HL-60/S4 treated with phorbol 12-myristate 13-acetate at 8.2 ng/mL for 4 days and 3 days (cell line): Measurements from ENCODE around the gene CACNA1B.
"Not testable (repeated sequence)": the region's sequence is repeated elsewhere in the genome, so short reads cannot be mapped to it uniquely, and the experiment has no call there.

ENCODE experiments used
- in situ Hi-C: fragments of 300-500 bp; cut with MboI; formaldehyde crosslinking; loops from 2 replicates; pipeline ENCODE4 v1.15.0; 2022; ENCODE audit warnings: low sequenced_read_pairs

Gene CACNA1B

GRCh38 chr9:137885121-137885520 lies 7.5 kb downstream of the CACNA1B start:
- in situ Hi-C loops = not testable (repeated sequence)

- in situ Hi-C loops = not testable (repeated sequence)
Measured at GRCh38 chr9:137888621-137889020, 11.0 kb downstream of the CACNA1B start.

DNA sequence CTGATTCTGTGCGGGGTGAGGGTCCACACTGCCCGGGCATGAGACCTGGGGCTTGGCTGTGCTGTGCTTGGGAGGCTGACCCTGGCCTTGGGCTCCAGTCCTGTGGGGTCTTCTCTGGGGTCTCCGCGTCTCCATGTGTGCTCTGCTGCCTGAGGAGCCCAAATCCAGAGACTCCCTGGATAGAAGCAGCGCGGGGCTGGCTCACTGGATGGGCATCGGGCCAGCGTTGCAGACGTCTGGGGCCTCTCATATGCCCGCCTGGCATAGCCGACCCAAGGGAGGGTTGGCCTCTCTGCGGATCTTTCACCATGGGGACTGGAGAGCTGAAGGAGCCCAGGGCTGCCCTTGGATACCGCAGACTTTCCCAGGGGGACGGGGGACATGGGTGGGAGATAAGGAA lies 12.4 kb downstream of the CACNA1B start:
- in situ Hi-C loops = not testable (repeated sequence)

- in situ Hi-C loops = not testable (repeated sequence)
Measured at GRCh38 chr9:137890768-137891587, 13.4 kb downstream of the CACNA1B start.

- in situ Hi-C loops = no loop called here
Measured at GRCh38 chr9:137891588-137892423, 14.2 kb downstream of the CACNA1B start.

DNA sequence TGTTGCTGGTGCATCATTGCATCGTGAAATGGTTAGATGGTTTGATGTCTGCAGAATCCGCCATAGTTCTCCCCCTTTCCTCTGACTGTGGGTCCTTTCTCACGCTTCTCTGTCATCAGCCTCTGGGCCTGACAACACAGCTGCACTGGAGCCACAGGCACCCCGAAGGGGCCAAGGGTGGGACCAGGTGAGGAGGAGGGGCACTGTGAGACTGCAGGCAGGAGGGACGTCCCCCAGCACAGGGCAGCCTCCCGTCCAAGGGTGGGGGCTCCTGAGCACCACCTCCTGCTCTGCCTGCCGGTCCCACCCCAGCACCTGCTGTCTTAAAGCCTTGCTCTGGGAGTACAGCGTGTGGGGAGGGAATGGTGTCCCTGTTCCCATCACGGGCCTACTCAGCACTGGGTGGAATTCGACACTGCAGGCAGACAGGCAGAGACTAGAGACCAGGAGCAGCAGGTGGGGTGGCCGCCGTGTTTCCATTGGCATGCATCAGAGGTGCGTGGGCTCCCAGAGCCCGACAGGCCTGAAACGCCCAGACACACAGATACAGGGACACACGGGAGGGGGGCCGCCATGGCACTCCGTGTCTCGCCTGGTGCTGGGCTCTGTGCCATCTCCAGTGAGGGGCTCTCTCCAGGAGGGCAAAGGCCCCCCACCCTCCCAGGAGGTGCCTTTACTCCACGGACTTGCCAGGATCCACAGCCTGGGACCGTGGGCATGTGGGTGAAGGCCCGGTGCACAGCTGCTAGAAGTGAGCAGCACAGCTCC lies 15.0 kb downstream of the CACNA1B start:
- in situ Hi-C loops = no loop called here

DNA sequence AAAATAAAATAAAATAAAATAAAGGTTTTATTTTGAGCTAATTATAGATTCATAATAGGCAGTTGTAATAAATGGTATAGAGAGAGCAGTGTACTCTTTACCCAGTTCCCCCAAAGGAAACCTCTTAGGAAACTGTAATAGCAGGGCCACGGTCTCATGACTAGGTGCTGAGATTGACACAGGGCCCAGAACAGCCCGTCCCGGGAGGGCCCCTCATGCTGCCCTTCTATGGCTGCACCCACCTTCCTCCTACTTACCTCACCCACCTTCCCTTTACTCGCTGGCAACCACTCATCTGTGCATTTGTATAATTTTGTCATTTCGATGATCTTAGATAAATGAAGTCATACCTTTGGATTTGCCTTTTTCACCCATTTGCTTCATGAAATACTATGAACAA lies 16.1 kb downstream of the CACNA1B start:
- in situ Hi-C loops = no loop called here

- in situ Hi-C loops = no loop called here
Measured at GRCh38 chr9:137899551-137900360, 22.2 kb downstream of the CACNA1B start.

- in situ Hi-C loops = no loop called here
Measured at GRCh38 chr9:137900584-137901310, 23.2 kb downstream of the CACNA1B start.

DNA sequence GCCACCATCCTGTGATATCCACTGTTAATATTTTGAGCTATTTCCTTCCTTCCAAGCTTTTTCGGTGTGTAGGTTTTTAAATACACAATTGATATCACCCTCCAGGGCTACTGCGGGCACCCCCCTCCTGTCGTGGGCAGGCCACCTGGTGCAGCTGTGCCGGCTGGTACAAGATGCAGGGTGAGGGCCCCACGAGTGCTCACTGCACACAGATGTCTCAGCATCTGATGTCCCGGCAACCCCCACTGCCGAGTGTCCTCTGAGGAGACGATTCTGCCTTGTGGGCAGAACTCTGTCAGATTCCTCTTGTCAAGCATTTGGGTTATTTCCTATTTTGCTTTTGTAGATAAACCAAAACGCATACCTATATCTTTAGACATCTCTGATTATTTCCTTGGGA lies 25.1 kb downstream of the CACNA1B start:
- in situ Hi-C loops = no loop called here

DNA sequence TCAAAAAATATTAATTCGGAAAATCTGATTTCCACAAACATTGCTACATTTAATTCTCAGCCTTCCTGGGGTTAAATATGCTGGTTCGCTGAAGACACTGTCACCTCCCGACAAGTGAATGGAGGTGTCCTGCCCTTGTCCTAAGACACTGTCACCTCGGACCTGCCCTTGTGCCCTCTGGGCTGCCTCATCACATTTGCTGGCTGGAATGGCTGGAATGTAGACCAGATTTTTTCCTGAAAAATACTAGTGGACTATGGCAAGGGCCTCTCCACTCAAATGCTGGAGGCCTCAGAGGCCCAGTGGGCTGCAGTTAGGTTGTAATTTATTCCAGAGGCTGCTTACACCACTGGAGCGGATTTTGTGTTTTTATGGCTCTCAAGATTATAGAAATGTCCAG lies 28.2 kb downstream of the CACNA1B start:
- in situ Hi-C loops = no loop called here

DNA sequence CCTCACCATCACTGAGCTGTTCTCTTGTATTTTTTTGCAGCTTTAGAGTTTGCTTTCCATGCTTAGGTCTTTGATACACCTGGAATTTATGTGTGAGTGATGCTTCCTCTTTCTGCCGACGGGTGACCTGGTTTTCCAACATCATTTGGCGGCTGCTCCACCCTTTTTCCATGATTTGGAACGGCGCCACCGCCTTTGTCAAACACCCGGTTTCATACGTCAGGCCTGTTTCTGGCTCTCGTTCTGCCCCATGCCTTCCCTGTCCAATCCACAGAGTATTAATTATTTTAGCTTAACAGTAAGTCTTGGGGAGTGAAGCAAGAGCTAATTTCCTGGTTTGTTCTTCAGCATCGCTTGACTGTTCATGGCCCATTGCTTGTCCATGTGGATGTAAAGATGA lies 30.2 kb downstream of the CACNA1B start:
- in situ Hi-C loops = no loop called here

- in situ Hi-C loops = no loop called here
Measured at GRCh38 chr9:137912671-137913070, 35.1 kb downstream of the CACNA1B start.

- in situ Hi-C loops = no loop called here
Measured at GRCh38 chr9:137913132-137913531, 35.5 kb downstream of the CACNA1B start.

GRCh38 chr9:137913771-137914767 lies 36.5 kb downstream of the CACNA1B start:
- in situ Hi-C loops = no loop called here

DNA sequence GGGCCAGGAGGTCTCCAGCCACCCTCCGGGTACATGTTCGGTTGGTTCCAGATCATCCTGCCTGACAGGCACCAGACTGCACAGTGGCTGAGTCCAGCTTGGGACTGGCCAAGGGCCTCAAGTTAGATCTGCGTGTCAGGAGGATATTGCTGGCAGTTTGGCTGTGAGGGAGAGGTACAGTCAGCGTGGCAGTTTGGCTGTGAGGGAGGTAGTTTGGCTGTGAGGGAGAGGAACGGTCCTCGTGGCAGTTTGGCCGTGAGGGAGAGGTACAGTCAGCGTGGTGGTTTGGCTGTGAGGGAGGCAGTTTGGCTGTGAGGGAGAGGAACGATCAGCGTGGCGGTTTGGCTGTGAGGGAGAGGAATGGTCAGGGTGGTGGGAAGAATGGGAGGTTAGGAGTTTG lies 39.0 kb downstream of the CACNA1B start:
- in situ Hi-C loops = no loop called here

GRCh38 chr9:137917116-137917515 lies 39.5 kb downstream of the CACNA1B start:
- in situ Hi-C loops = no loop called here

DNA sequence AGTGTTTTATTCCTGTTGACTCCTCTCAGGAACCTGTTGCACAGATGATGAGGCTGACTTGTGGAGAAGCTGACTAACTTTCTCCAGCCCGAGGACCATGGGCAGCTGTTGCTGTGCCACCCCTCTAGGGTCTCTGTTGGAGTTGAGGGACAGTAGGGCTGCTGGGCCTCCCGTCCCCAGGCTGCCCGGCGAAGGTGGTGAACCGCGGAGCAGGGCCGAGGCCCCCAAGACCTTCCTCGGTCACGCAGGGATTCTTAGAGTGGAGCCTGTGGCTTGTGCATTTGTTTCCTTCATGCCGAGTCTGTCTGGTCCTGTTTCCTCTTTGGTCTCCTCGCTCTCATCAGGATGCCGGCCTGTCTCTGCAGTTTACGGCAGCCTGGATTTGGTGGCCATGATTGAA lies 40.2 kb downstream of the CACNA1B start:
- in situ Hi-C loops = no loop called here
